ENCODE measurements around the gene HMOX1.

The HMOX1 gene

GRCh38 chr22:35398591-35398973 is 17.7 kb downstream of the HMOX1 start:
- Histone ChIP-seq H3F3A (ENCODE audit: control insufficient read depth, insufficient read depth) (no peaks in the 10 kb centered on the region; the same call in 1 of the 2 replicates), H3K9me3 (ENCODE audit: control insufficient read depth, insufficient read depth, low read length) (no peaks in the 10 kb centered on the region), H3K4me3 (ENCODE audit: low read length) (peak overlapping the region; percentile 96), H3K4me2 (ENCODE audit: low read length) (peak overlapping the region; percentile 79), H3K4me1 (ENCODE audit: control insufficient read depth, low read length) (peaks cover 58% of the 10 kb centered on the region), H3K27ac (ENCODE audit: low read depth, low read length) (peak overlapping the region; percentile 81), H3K79me2 (ENCODE audit: control insufficient read depth, low read length) (peaks cover 42% of the 10 kb centered on the region), H4K20me1 (ENCODE audit: control insufficient read depth, insufficient read depth, low read depth, low read length) (peaks cover 3% of the 10 kb centered on the region; the same call in 1 of the 2 replicates), H3K36me3 (ENCODE audit: control insufficient read depth, low read length) (peaks cover 39% of the 10 kb centered on the region), H3K9me2 (replicated peaks; ENCODE audit: control insufficient read depth, low read length) (no peaks in the 10 kb centered on the region), H3K27me3 (ENCODE audit: control insufficient read depth, low read length) (no peaks in the 10 kb centered on the region)
- no peak for TF ChIP-seq CTCF (IDR thresholded peaks at IDR 0.05; ENCODE audit: low read depth, low read length, poor library complexity, severe bottlenecking)

GRCh38 chr22:35399114-35399677 is 18.3 kb downstream of the HMOX1 start:
- no peaks in the 10 kb centered on the region for H3K9me3 ChIP-seq (ENCODE audit: control insufficient read depth, insufficient read depth, low read length)
- peaks cover 4% of the 10 kb centered on the region for H3F3A ChIP-seq (ENCODE audit: control insufficient read depth, insufficient read depth)
- H3K79me2 ChIP-seq (ENCODE audit: control insufficient read depth, low read length): peaks cover 48% of the 10 kb centered on the region
- H3K4me3 ChIP-seq (ENCODE audit: low read length): peak overlapping the region; percentile 96
- H3K36me3 ChIP-seq (ENCODE audit: control insufficient read depth, low read length): peaks cover 45% of the 10 kb centered on the region
- no peaks in the 10 kb centered on the region for H3K9me2 ChIP-seq (replicated peaks; ENCODE audit: control insufficient read depth, low read length)
- no peaks in the 10 kb centered on the region for H3K27me3 ChIP-seq (ENCODE audit: control insufficient read depth, low read length)
- peaks cover 3% of the 10 kb centered on the region; the same call in 1 of the 2 replicates for H4K20me1 ChIP-seq (ENCODE audit: control insufficient read depth, insufficient read depth, low read depth, low read length)
- H3K4me1 ChIP-seq (ENCODE audit: control insufficient read depth, low read length): peaks cover 58% of the 10 kb centered on the region
- peak overlapping the region; percentile 81 for H3K27ac ChIP-seq (ENCODE audit: low read depth, low read length)
- TF ChIP-seq CTCF (IDR thresholded peaks at IDR 0.05; ENCODE audit: low read depth, low read length, poor library complexity, severe bottlenecking) (no peak), EZH2phosphoT487 (IDR thresholded peaks at IDR 0.05; ENCODE audit: borderline replicate concordance, low read length) (no peak)
- peak overlapping the region; percentile 79 for H3K4me2 ChIP-seq (ENCODE audit: low read length)

GRCh38 chr22:35399678-35400500 is 19.0 kb downstream of the HMOX1 start, which contains the start of gene MCM5:
TSS of gene MCM5 (plus strand) at chr22:35400140. CDS start at chr22:35400439, 299 bp downstream.
- Histone ChIP-seq H3K27ac (ENCODE audit: low read depth, low read length) (peak within 1 kb of the TSS; percentile 81), H3K4me2 (ENCODE audit: low read length) (peak within 1 kb of the TSS; percentile 79), H3K27me3 (ENCODE audit: control insufficient read depth, low read length) (no peaks in the 10 kb centered on the region), H3K4me1 (ENCODE audit: control insufficient read depth, low read length) (peaks cover 58% of the 10 kb centered on the region), H3K79me2 (ENCODE audit: control insufficient read depth, low read length) (peaks cover 52% of the 10 kb centered on the region), H3K4me3 (ENCODE audit: low read length) (peak within 1 kb of the TSS; percentile 96), H3K36me3 (ENCODE audit: control insufficient read depth, low read length) (peaks cover 51% of the 10 kb centered on the region), H4K20me1 (ENCODE audit: control insufficient read depth, insufficient read depth, low read depth, low read length) (peaks cover 3% of the 10 kb centered on the region; the same call in 1 of the 2 replicates), H3K9me3 (ENCODE audit: control insufficient read depth, insufficient read depth, low read length) (no peaks in the 10 kb centered on the region), H3K9me2 (replicated peaks; ENCODE audit: control insufficient read depth, low read length) (no peaks in the 10 kb centered on the region), H3F3A (ENCODE audit: control insufficient read depth, insufficient read depth) (peaks cover 5% of the 10 kb centered on the region)
- TF ChIP-seq CTCF (IDR thresholded peaks at IDR 0.05; ENCODE audit: low read depth, low read length, poor library complexity, severe bottlenecking) (no peak), EZH2phosphoT487 (IDR thresholded peaks at IDR 0.05; ENCODE audit: borderline replicate concordance, low read length) (no peak)

Data from DOHH2 (cell line).